K562 (cell line): Measurements from ENCODE around the gene ORAI2. TPM values are rescaled to one million over a fixed set of nuclear protein-coding genes. Genes with fewer than 3 reads are reported as not detected.

Experiments used
- BDP1 ChIP-seq: IDR thresholded peaks from 3 replicates; pipeline ENCODE4 v1.6.1; 2011; ENCODE audit not compliant: insufficient read length, insufficient read depth
- CEBPG ChIP-seq, 3 experiments: fragments of 200-800 bp in 1 of 3; sonication (Bioruptor generic) in 1 of 3; sonication (generic) in 1 of 3; formaldehyde crosslinking in 1 of 3; IDR thresholded peaks in 2 of 3; conservative IDR thresholded peaks in 1 of 3; 2 replicates each; pipeline versions ENCODE4 v1.6.1 to v1.8.0; 2016 to 2022; ENCODE audit warnings: missing compliant biosample characterization in 2 of 3, missing genetic modification characterization in 2 of 3, mild to moderate bottlenecking in 1 of 3, missing genetic modification reagents in 1 of 3
- GABPA ChIP-seq: fragments of 200-800 bp; sonication (Bioruptor generic); conservative IDR thresholded peaks from 2 replicates; pipeline ENCODE4 v1.6.1; 2016; ENCODE audit warnings: low read depth, missing genetic modification characterization, missing compliant biosample characterization
- HDAC8 ChIP-seq: fragments of 450-650 bp; IDR thresholded peaks from 2 replicates; pipeline ENCODE4 v1.6.1; 2016; ENCODE audit warnings: mild to moderate bottlenecking, missing genetic modification characterization, moderate library complexity, missing compliant biosample characterization
- NR2F6 ChIP-seq: fragments of 450-650 bp; formaldehyde crosslinking; IDR thresholded peaks from 2 replicates; pipeline ENCODE4 v1.4.0; 2020; ENCODE audit warnings: mild to moderate bottlenecking
- NRF1 ChIP-seq, 2 experiments: fragments of 450-650 bp; IDR thresholded peaks in 1 of 2; conservative IDR thresholded peaks in 1 of 2; 2 replicates each; pipeline ENCODE4 v1.6.1; 2014; ENCODE audit warnings: mild to moderate bottlenecking in 2 of 2
- PHF20 ChIP-seq: fragments of 450-650 bp; IDR thresholded peaks from 2 replicates; pipeline ENCODE4 v1.6.1; 2018; ENCODE audit not compliant: partially characterized antibody
- POLR2G ChIP-seq: fragments of 200-400 bp; formaldehyde crosslinking; IDR thresholded peaks from 2 replicates; pipeline ENCODE4 v1.6.1; 2017; ENCODE audit warnings: low read depth, mild to moderate bottlenecking, antibody characterized with exemption, low read length, moderate library complexity
- PRDM10 ChIP-seq: fragments of 450-650 bp; IDR thresholded peaks from 2 replicates; pipeline ENCODE4 v1.6.1; 2018; ENCODE audit not compliant: partially characterized antibody
- SUPT5H ChIP-seq: fragments of 450-650 bp; IDR thresholded peaks from 2 replicates; pipeline ENCODE4 v1.6.1; 2016
- TFE3 ChIP-seq: fragments of 450-650 bp; formaldehyde crosslinking; IDR thresholded peaks from 2 replicates; pipeline ENCODE4 v1.4.0; 2020; ENCODE audit warnings: mild to moderate bottlenecking, mixed read lengths
- ZBED1 ChIP-seq: IDR thresholded peaks from 2 replicates; pipeline ENCODE4 v1.6.1; 2014
- ZBTB33 ChIP-seq: sonication (generic); formaldehyde crosslinking; IDR thresholded peaks from 2 replicates; pipeline ENCODE4 v1.8.1; 2023; ENCODE audit warnings: mild to moderate bottlenecking, missing genetic modification reagents
- ZNF445 ChIP-seq: fragments of 250-450 bp; sonication (Bioruptor Pico); IDR thresholded peaks from 2 replicates; pipeline ENCODE4 v1.4.0; 2020; ENCODE audit warnings: low read depth, mild to moderate bottlenecking, moderate library complexity
- ZNF717 ChIP-seq: fragments of 250-450 bp; sonication (Bioruptor Pico); IDR thresholded peaks from 2 replicates; pipeline ENCODE4 v1.5.0; 2021
- polyA plus RNA-seq, 8 experiments: library from polyadenylated mRNA; depleted of rRNA in 4 of 8; stranded (reverse) in 5 of 8; unstranded in 3 of 8; fragments of >200 nt; fragmentation: Nextera tagmentation in 2 of 8; fragmentation: Illumina TruSeq in 1 of 8; extraction: Ambion mirVana in 2 of 8; extraction: Trizol in 1 of 8; gene quantifications; 2 replicates each; pipeline versions ENCODE4 v1.2.1 to v1.2.3, GENCODE V29; 2011 to 2014; ENCODE audit warnings: inconsistent platforms in 1 of 8, missing spikeins in 1 of 8
- total RNA-seq, 7 experiments: library from RNA; depleted of rRNA in 6 of 7; stranded (reverse); fragments of >200 nt in 6 of 7; fragmentation: Illumina TruSeq in 2 of 7; extraction: Trizol in 2 of 7; gene quantifications; 2 replicates each; pipeline versions ENCODE4 v1.2.1 to v1.2.3, GENCODE V29; 2011 to 2021; ENCODE audit warnings: low replicate concordance in 1 of 7

The ORAI2 gene
- total and polyA plus RNA-seq, 9 of the 15 experiments (the other 6 are each of a cell fraction or from before 2014, with no cell fraction given): 1.1 to 27.7 (median 9.2) TPM

GRCh38 chr7:102395873-102396709 is 37.3 kb upstream of the ORAI2 start, which contains the start of gene PRKRIP1 (continued):
- peak; percentile 97 for TF ChIP-seq PRDM10
- TF ChIP-seq POLR2G: peak; percentile 94
- peak; percentile 41; the same call in 1 of the 2 replicates for TF ChIP-seq CEBPG (CRISPR knock-in tag; IDR thresholded peaks at IDR 0.05)
- TF ChIP-seq CEBPG (tag; conservative IDR thresholded peaks at IDR 0.05 in 1 of 2, IDR thresholded peaks at IDR 0.05 in 1 of 2): peak; percentile 36 to 56; a peak in 2 of 4 replicates
- no peak for TF ChIP-seq TFE3 (CRISPR knock-in tag)
- TF ChIP-seq ZNF717 (CRISPR knock-in tag): 0 out of 2 replicates have a peak, but pooled peaks have one; percentile 82
- TF ChIP-seq NR2F6 (CRISPR knock-in tag): 0 out of 2 replicates have a peak, but pooled peaks have one; percentile 51
- no peak for TF ChIP-seq BDP1
- 0 out of 2 replicates have a peak, but pooled peaks have one; percentile 27 for TF ChIP-seq HDAC8 (tag)
- TF ChIP-seq NRF1 (conservative IDR thresholded peaks at IDR 0.05 in 1 of 2, IDR thresholded peaks at IDR 0.05 in 1 of 2): peak; percentile 64 to 73; a peak in 3 of 4 replicates
- TF ChIP-seq PHF20: peak; percentile 93
- TF ChIP-seq GABPA (tag): peak; percentile 50; the same call in 1 of the 2 replicates
- 0 out of 2 replicates have a peak, but pooled peaks have one; percentile 54 for TF ChIP-seq ZBED1
- TF ChIP-seq ZNF445 (CRISPR knock-in tag): no peak
- peak; percentile 8; the same call in 1 of the 2 replicates for TF ChIP-seq ZBTB33 (CRISPR knock-in tag)
- TF ChIP-seq SUPT5H: peak; percentile 90
